Chondrocyte (in vitro differentiated cells): ENCODE data around the gene LDLRAD4. TPM values are rescaled to one million over a fixed set of nuclear protein-coding genes. Genes with fewer than 3 reads are reported as not detected.

Source experiments
- DNase-seq: peaks from one replicate; pipeline ENCODE4 v3.0.0; 2021; ENCODE audit warnings: mixed read lengths, low spot score
- H3K27ac Mint-ChIP-seq: one replicate; pipeline ENCODE4 v1.8.0; 2021; ENCODE audit warnings: mild to moderate bottlenecking, moderate library complexity, mixed read lengths; ENCODE audit not compliant: unreplicated experiment
- H3K27me3 Mint-ChIP-seq: 2 replicates; pipeline ENCODE4 v1.8.0; 2021; ENCODE audit warnings: low read depth, mixed read lengths
- H3K36me3 Mint-ChIP-seq: 2 replicates; pipeline ENCODE4 v1.8.0; 2021; ENCODE audit warnings: low read depth, mixed read lengths
- H3K4me1 Mint-ChIP-seq: 2 replicates; pipeline ENCODE4 v1.8.0; 2021; ENCODE audit warnings: low read depth, mild to moderate bottlenecking, mixed read lengths
- H3K4me3 Mint-ChIP-seq: one replicate; pipeline ENCODE4 v1.8.0; 2021; ENCODE audit warnings: mild to moderate bottlenecking, moderate library complexity, mixed read lengths; ENCODE audit not compliant: unreplicated experiment
- H3K9me3 Mint-ChIP-seq: 2 replicates; pipeline ENCODE4 v1.8.0; 2021; ENCODE audit warnings: low read depth, mixed read lengths
- total RNA-seq: library from RNA; stranded (reverse); gene quantifications from 3 replicates; pipeline ENCODE4 v1.2.1, GENCODE V29; 2021
- TF ChIP-seq, protein P1 (sequence below): fragments of 200-600 bp; sonication (generic); IDR thresholded peaks from 2 replicates; pipeline ENCODE4 v1.5.0; 2021; ENCODE audit warnings: antibody characterized with exemption, mild to moderate bottlenecking, moderate library complexity

LDLRAD4 gene
- total RNA-seq, 1 donor from 2014 or later, result 80.5 TPM

DNA sequence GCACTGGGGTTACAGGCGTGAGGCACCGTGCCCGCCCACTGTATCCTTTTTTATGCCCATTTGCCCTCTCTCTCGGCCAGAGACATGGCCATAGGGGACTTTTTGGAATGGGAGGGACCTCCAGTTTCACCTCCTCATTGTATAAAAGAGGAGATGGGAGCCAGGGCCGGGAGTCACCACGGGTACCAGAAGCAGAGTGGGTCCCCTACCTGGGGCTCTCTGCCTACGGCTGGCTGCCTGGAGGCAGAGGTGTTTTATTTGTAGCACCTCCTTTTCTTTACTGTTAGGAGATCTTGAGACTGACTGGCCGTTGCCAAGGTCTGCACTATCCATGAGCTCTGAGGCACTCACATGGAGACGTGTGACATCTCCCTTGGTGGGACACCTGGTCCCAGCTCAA lies 162.8 kb downstream of the LDLRAD4 start:
- Mint-ChIP-seq H3K27me3 (no peaks in the 10 kb centered on the region), H3K4me3 (peak overlapping the region; percentile 54), H3K9me3 (no peaks in the 10 kb centered on the region), H3K36me3 (no peaks in the 10 kb centered on the region), H3K4me1 (peaks cover 79% of the 10 kb centered on the region), H3K27ac (peak overlapping the region; percentile 93)
- TF ChIP-seq, protein P1, sequence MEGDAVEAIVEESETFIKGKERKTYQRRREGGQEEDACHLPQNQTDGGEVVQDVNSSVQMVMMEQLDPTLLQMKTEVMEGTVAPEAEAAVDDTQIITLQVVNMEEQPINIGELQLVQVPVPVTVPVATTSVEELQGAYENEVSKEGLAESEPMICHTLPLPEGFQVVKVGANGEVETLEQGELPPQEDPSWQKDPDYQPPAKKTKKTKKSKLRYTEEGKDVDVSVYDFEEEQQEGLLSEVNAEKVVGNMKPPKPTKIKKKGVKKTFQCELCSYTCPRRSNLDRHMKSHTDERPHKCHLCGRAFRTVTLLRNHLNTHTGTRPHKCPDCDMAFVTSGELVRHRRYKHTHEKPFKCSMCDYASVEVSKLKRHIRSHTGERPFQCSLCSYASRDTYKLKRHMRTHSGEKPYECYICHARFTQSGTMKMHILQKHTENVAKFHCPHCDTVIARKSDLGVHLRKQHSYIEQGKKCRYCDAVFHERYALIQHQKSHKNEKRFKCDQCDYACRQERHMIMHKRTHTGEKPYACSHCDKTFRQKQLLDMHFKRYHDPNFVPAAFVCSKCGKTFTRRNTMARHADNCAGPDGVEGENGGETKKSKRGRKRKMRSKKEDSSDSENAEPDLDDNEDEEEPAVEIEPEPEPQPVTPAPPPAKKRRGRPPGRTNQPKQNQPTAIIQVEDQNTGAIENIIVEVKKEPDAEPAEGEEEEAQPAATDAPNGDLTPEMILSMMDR, result no peak
- peak; percentile 56 for DNase-seq

GRCh38 chr18:13381944-13382365 lies 163.4 kb downstream of the LDLRAD4 start:
- Mint-ChIP-seq H3K9me3 (no peaks in the 10 kb centered on the region), H3K4me3 (peak overlapping the region; percentile 54), H3K36me3 (no peaks in the 10 kb centered on the region), H3K27ac (peak overlapping the region; percentile 93), H3K4me1 (peaks cover 81% of the 10 kb centered on the region), H3K27me3 (no peaks in the 10 kb centered on the region)
- TF ChIP-seq, protein P1, result no peak
- peak; percentile 75 for DNase-seq

DNA sequence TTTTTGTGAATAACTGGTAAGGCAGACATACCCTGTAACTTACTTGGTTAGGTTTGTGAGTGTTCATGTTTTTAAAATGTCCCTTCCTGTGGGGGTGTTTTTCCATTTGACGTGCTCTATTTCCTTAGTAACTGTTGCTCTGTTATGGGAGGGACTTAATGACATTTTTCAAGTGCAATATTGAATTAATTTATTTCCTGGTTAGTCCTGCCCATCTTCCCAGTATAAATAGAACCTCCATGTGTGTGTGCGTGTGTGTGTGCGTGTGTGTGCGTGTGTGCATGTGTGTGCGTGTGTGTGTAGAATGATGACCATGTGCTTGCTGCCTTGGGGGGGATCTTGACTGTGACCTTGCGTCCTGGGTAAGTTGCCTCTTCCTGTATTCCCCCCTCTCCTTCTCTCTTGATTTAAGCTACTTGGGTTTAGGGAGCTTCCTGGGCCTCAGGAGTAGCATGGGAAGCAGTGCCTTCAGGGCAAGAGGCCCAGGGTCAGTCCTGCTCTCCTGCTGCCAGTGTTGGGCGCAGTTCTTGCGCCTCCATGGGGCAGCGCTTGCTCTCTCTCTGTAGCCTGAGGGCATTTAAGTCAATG lies 163.9 kb downstream of the LDLRAD4 start:
- Mint-ChIP-seq H3K4me3 (peak overlapping the region; percentile 54), H3K27me3 (no peaks in the 10 kb centered on the region), H3K9me3 (no peaks in the 10 kb centered on the region), H3K36me3 (no peaks in the 10 kb centered on the region), H3K27ac (peak overlapping the region; percentile 93), H3K4me1 (peaks cover 76% of the 10 kb centered on the region)
- no peak for DNase-seq
- TF ChIP-seq, protein P1, result no peak

DNA sequence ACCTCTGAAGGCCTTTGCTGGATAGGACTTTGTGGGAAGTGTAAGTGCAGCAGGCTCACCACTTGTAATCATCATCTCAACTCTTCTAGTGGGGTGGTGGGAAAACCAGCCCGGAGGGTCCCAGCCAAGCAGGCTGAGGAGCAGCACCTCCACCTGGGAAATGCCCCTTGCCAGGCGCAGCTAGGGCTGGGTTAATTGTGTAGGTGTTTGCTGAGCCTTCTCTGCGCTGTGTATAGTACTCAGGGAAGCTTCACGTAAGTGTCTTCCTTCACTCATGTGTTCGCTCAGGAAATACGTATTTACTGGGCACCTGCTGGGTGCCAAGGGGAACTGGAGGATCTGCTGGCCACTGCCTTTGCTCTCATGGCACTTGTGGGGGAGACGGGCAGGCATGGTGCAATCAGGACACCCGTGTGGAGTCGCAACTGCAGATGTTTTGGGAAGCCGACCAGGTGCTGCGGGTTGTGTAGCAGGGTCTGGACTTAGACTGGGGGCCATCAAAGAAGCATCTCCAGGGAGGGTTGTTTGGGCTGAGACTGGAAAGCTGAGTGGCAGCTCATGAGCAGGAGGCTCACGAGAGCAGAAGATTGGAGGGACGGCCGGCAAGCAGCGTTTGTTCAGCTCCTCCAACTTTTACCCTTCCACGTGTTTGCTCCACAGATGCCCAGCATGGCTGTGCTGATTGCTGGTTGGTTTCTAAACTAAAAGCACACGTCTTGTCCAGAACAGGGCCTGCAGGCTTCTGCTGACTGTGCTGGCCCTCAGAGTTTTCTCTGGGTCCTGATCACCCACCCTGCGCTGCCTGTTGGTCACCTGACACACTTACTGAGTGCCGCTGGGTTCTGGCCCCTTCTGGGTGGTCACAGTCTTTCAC lies 164.6 kb downstream of the LDLRAD4 start:
- Mint-ChIP-seq H3K9me3 (no peaks in the 10 kb centered on the region), H3K27ac (peak overlapping the region; percentile 93), H3K4me1 (peaks cover 75% of the 10 kb centered on the region), H3K4me3 (peak overlapping the region; percentile 25), H3K36me3 (peaks cover 3% of the 10 kb centered on the region), H3K27me3 (no peaks in the 10 kb centered on the region)
- peak; percentile 81 for DNase-seq
- TF ChIP-seq, protein P1, result no peak

GRCh38 chr18:13386891-13387801 lies 168.6 kb downstream of the LDLRAD4 start:
- Mint-ChIP-seq H3K9me3 (no peaks in the 10 kb centered on the region), H3K4me1 (peaks cover 68% of the 10 kb centered on the region), H3K27ac (peak overlapping the region; percentile 86), H3K4me3 (no peak overlapping the region), H3K36me3 (peaks cover 5% of the 10 kb centered on the region), H3K27me3 (no peaks in the 10 kb centered on the region)
- TF ChIP-seq, protein P1, result no peak
- DNase-seq, result peak; percentile 90
